OCI-LY1 (cell line): ENCODE data around the gene KITLG.

Experiments
- H2AFZ ChIP-seq: fragments of 200-600 bp; sonication (generic), shearing (Covaris generic); 2 replicates; pipeline ENCODE4 v1.6.0; 2014; ENCODE audit warnings: antibody characterized with exemption, mild to moderate bottlenecking, low read length
- H3F3A ChIP-seq: fragments of 200-600 bp; sonication (generic), shearing (Covaris generic); 2 replicates; pipeline ENCODE4 v1.6.0; 2014; ENCODE audit warnings: mild to moderate bottlenecking, antibody characterized with exemption, low read length, moderate library complexity; ENCODE audit not compliant: insufficient read depth
- H3K27ac ChIP-seq: fragments of 200-600 bp; sonication (generic); 2 replicates; pipeline ENCODE4 v1.5.1; 2014; ENCODE audit warnings: low read length, mixed run types, mild to moderate bottlenecking, low read depth; ENCODE audit not compliant: poor library complexity, severe bottlenecking
- H3K27me3 ChIP-seq: fragments of 200-600 bp; sonication (generic); 2 replicates; pipeline ENCODE4 v1.6.0; 2014; ENCODE audit warnings: antibody characterized with exemption, mild to moderate bottlenecking, low read length, moderate library complexity; ENCODE audit not compliant: insufficient read depth
- H3K36me3 ChIP-seq: fragments of 200-600 bp; sonication (generic); 2 replicates; pipeline ENCODE4 v1.6.1; 2014; ENCODE audit warnings: mild to moderate bottlenecking, antibody characterized with exemption, low read length, moderate library complexity, mixed read lengths; ENCODE audit not compliant: insufficient read depth
- H3K4me1 ChIP-seq: fragments of 200-600 bp; sonication (generic); 2 replicates; pipeline ENCODE4 v1.5.1; 2014; ENCODE audit warnings: mild to moderate bottlenecking, low read length, moderate library complexity; ENCODE audit not compliant: insufficient read depth, severe bottlenecking
- H3K4me2 ChIP-seq: fragments of 200-600 bp; sonication (generic), shearing (Covaris generic); 2 replicates; pipeline ENCODE4 v1.6.1; 2014; ENCODE audit warnings: low read length
- H3K4me3 ChIP-seq: fragments of 200-600 bp; sonication (generic); 2 replicates; pipeline ENCODE4 v1.5.1; 2014; ENCODE audit warnings: low read length, low read depth, mild to moderate bottlenecking, mixed read lengths; ENCODE audit not compliant: poor library complexity, severe bottlenecking
- H3K79me2 ChIP-seq: fragments of 200-600 bp; shearing (Covaris generic); 2 replicates; pipeline ENCODE4 v1.6.1; 2016; ENCODE audit warnings: mixed run types, low read length, mixed read lengths; ENCODE audit not compliant: insufficient read depth
- H3K9ac ChIP-seq: fragments of 200-600 bp; sonication (generic), shearing (Covaris generic); 2 replicates; pipeline ENCODE4 v1.6.1; 2014; ENCODE audit warnings: mild to moderate bottlenecking, low read length, mixed read lengths
- H3K9me2 ChIP-seq: fragments of 200-600 bp; sonication (generic), shearing (Covaris generic); 2 replicates; pipeline ENCODE4 v1.6.1; 2014; ENCODE audit warnings: low read depth, mild to moderate bottlenecking, low read length, mixed read lengths
- H3K9me3 ChIP-seq: fragments of 200-600 bp; shearing (Covaris generic); 2 replicates; pipeline ENCODE4 v1.6.1; 2014; ENCODE audit warnings: low read length, mixed read lengths
- H4K20me1 ChIP-seq: fragments of 200-600 bp; sonication (generic), shearing (Covaris generic); 2 replicates; pipeline ENCODE4 v1.6.0; 2016; ENCODE audit warnings: mild to moderate bottlenecking, low read length; ENCODE audit not compliant: insufficient read depth
- EZH2 ChIP-seq: fragments of 200-600 bp; sonication (generic), shearing (Covaris generic); IDR thresholded peaks from 2 replicates; pipeline ENCODE4 v1.8.0; 2017; ENCODE audit warnings: borderline replicate concordance, mixed run types, mild to moderate bottlenecking, antibody characterized with exemption, low read length, moderate library complexity, mixed read lengths
- TF ChIP-seq, protein P1 (sequence below): fragments of 200-600 bp; sonication (generic), shearing (Covaris generic); IDR thresholded peaks from 2 replicates; pipeline ENCODE4 v1.5.1; 2017; ENCODE audit warnings: mild to moderate bottlenecking, antibody characterized with exemption, low read length, moderate library complexity, mixed read lengths

The KITLG gene

DNA sequence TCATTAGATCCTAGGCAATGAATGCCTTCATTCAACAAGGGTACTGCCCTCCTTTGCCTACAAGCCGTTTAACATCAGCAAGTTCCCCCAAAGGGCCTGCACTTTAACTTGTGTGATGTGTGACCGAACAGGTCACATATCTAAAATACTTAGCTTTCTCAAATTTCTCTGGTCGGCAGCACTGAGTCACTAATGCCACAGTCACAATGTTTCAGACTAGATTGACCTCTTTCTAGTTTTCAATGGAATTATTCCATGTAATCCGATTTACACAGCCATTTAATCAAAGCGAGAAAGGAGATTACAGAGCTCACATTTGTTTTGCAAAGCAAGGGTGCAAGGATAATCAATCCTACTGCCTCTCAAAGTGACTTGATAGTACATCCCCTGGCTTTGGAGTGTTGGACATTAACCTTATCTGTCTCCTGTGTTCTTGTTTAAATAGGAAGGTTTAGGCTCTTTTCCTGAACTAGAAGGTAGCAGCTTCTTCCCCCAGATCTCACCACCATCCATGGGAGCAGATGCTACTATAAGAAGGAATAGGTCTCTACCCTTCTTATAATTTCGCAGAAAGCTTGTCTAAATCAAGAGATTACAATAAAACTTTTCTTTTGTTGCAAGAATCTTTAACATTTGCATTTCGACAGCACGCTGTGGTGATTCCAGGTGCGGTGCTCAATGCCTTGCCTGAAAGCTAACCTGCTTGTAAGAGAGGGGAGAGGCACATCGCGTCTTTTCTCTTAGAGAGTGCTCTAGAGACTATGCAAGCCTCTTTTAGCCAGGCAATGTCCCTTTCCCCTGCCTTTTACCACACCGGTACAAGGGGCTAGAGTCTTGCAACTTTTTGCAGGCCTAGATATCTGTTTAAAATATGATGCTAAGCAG lies 1.8 kb downstream of the KITLG start:
- Histone ChIP-seq H3K27ac (no peak overlapping the region), H3F3A (no peaks in the 10 kb centered on the region), H3K27me3 (no peaks in the 10 kb centered on the region), H3K36me3 (no peaks in the 10 kb centered on the region), H3K9ac (no peak overlapping the region), H2AFZ (no peak overlapping the region), H3K9me3 (no peaks in the 10 kb centered on the region), H3K4me2 (no peak overlapping the region), H3K79me2 (no peaks in the 10 kb centered on the region), H3K4me3 (no peak overlapping the region), H3K9me2 (no peaks in the 10 kb centered on the region), H4K20me1 (no peaks in the 10 kb centered on the region), H3K4me1 (no peaks in the 10 kb centered on the region)
- TF ChIP-seq EZH2: no peak
- TF ChIP-seq, protein P1, sequence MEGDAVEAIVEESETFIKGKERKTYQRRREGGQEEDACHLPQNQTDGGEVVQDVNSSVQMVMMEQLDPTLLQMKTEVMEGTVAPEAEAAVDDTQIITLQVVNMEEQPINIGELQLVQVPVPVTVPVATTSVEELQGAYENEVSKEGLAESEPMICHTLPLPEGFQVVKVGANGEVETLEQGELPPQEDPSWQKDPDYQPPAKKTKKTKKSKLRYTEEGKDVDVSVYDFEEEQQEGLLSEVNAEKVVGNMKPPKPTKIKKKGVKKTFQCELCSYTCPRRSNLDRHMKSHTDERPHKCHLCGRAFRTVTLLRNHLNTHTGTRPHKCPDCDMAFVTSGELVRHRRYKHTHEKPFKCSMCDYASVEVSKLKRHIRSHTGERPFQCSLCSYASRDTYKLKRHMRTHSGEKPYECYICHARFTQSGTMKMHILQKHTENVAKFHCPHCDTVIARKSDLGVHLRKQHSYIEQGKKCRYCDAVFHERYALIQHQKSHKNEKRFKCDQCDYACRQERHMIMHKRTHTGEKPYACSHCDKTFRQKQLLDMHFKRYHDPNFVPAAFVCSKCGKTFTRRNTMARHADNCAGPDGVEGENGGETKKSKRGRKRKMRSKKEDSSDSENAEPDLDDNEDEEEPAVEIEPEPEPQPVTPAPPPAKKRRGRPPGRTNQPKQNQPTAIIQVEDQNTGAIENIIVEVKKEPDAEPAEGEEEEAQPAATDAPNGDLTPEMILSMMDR: no peak

DNA sequence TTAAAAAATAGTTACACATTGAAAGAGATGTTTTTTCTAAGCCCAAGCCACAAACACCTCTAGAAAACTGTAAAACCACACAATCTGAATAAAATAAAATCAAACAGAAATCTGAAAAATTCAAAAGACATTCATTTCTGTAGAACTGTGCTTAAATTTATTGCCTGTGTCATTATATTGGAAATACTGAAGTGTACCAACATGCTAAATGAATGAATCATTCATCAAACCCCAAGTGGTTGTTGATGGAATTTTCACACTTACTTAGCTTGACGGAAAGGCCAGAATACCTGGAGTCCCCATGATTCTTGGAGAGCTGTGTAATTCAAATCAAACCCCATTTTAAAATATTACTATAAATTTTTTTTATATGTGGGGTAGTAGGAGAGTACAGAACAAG lies 2.7 kb downstream of the KITLG start:
- no peaks in the 10 kb centered on the region for H3K79me2 ChIP-seq
- H3K9me2 ChIP-seq: no peaks in the 10 kb centered on the region
- no peak overlapping the region for H3K27ac ChIP-seq
- no peaks in the 10 kb centered on the region for H4K20me1 ChIP-seq
- H3F3A ChIP-seq: no peaks in the 10 kb centered on the region
- TF ChIP-seq, protein P1: no peak
- no peak for TF ChIP-seq EZH2
- no peak overlapping the region for H3K4me3 ChIP-seq
- no peak overlapping the region for H3K9ac ChIP-seq
- no peak overlapping the region for H2AFZ ChIP-seq
- no peaks in the 10 kb centered on the region for H3K27me3 ChIP-seq
- no peaks in the 10 kb centered on the region for H3K9me3 ChIP-seq
- H3K36me3 ChIP-seq: no peaks in the 10 kb centered on the region
- H3K4me1 ChIP-seq: no peaks in the 10 kb centered on the region
- H3K4me2 ChIP-seq: no peak overlapping the region

DNA sequence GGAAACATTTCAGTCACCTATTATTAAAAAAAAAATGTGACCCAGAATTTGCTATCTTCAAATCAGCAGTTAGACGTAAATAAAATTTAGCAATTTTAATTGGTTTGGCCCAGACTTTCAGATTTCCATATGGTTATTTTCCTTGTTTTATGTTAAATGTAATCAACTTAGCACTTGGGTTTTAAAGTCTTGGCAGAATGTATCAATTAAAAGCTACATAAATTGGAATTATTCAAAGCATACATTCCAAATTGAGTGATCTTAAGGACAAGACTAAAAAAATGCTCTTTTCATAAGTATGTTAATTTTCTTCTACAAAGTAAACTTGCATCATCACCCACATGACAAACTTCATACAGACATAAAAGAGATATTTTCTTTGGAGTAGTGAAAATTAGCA lies 3.4 kb downstream of the KITLG start:
- Histone ChIP-seq H4K20me1 (no peaks in the 10 kb centered on the region), H2AFZ (no peak overlapping the region), H3K9ac (no peak overlapping the region), H3K36me3 (no peaks in the 10 kb centered on the region), H3K4me2 (no peak overlapping the region), H3K4me3 (no peak overlapping the region), H3K27me3 (no peaks in the 10 kb centered on the region), H3K27ac (no peak overlapping the region), H3K4me1 (no peaks in the 10 kb centered on the region), H3K79me2 (no peaks in the 10 kb centered on the region), H3K9me3 (no peaks in the 10 kb centered on the region), H3K9me2 (no peaks in the 10 kb centered on the region), H3F3A (no peaks in the 10 kb centered on the region)
- TF ChIP-seq, protein P1: no peak
